CD4-positive, alpha-beta T cell treated with Interleukin-4 for 4 hours (primary cell): ENCODE results near the gene SEMA3C.

Experiments
- DNase-seq: peaks from one replicate; pipeline ENCODE4 v3.0.0-alpha.2; 2020

Gene SEMA3C

GRCh38 chr7:80884511-80885195 lies 34.2 kb downstream of the SEMA3C start:
- no peak for DNase-seq

DNA sequence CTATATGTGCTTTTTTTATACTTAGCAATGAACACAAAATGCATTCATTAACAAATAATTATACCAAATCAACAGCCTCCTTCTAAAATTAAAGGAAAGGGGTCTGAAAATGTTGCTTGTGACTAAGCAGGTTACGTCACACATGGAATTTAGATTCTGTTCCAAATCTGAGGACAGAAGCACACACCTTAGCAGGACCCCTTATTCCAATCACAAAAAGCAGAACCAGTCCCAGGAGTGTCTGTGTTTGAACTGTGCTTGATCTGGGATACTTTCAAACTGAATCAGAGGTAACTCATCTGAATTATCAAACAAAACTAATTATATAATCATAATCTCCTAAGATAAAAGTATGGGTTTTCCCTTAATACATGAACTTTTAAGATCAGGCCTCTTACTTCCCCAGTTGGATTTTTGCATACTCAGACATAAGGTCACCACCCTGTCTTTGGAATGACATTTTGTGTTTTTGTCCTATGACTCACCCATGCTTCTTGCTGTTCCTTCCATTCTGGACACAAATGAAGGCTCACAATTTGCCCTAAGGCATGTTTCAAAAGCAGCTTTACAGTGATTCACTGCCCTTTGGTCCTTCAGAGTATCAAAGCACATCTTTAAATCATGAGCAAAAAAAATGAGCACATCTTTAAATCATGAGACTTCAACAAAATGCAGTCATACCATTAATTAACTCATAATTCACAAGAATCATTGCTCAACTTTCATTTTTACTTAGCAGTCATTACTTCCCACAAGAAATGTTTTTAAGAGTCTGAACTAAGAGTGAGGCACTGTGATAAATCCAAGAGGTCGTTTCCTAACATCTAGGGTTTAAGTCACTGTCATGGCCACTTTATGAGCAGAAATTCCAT lies 35.5 kb downstream of the SEMA3C start:
- peak; percentile 3 for DNase-seq

DNA sequence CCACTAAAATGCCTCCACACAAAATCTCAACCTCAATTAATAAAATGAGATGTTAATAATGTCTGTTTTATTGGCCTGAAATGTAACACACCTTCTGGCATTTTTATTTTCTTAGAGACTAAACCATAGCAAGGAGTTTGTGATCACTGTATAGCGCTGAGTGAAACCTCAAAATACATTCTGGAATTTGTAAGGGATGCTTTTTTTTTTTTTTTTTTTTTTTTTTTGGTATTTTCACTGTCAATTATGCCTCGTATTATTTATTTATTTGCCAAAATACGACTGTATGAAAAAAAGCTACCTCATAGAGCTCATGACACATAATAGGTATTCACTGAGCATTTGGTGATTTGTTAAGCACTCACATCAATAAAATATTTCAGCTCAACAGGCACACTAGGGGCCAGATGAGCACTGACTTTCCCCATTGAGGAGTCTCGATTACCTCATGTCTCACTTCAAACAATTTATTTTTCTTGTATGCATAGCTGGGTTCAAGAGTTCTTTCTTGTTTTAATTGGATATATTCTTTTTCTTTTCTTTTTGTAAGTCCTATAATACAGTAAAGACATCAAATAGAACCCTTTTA lies 36.5 kb downstream of the SEMA3C start:
- DNase-seq, result no peak

DNA sequence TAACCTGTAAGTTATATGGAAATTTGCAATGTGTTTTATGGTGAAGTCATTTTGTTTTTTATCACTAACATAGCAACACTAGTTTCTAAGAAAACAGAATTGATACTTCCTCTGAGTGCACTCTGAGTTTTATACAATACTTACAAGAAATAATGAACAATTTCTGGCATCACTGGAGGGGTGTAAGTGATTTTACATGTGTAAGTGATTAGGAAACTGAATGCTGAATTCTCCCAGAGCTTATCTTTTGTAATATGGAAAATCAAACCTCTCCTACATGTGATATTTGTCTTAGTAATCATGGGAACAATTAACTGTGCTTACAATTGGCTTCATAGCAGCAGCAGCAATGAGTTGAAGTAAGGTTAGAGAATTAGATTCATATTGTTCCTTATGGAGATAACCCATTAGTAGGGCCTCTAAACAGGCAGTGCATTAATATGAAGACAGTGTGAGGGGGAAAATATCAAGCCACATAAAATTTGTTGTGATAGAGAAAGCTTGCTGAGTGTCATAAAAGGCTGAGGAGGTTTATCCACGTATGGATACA lies 37.4 kb downstream of the SEMA3C start:
- DNase-seq, result no peak

GRCh38 chr7:80879849-80880248 lies 39.0 kb downstream of the SEMA3C start:
- no peak for DNase-seq

DNA sequence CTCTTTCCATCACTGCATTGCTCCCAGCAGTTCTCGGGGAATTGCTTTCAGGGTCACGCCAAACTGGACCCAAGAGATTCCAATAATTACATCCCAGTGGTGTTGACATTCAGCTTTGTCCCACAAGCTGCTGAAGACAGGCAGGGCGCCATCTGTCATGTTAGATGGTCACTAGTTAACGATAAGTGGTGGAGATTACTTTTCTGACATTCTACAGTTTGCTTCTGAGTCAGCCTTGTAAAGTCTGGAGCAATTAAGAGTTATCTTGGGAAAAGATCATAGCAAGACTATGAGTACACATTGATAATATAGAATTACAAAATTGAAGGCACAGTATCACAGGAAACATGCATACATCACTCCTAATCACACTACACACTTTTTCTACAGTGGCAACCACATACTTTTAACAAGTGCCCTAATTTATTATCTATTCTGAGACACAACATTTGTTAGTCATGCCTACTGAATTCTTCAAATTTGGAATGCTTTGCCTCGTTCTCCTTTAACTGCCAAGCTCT lies 41.9 kb downstream of the SEMA3C start:
- no peak for DNase-seq

DNA sequence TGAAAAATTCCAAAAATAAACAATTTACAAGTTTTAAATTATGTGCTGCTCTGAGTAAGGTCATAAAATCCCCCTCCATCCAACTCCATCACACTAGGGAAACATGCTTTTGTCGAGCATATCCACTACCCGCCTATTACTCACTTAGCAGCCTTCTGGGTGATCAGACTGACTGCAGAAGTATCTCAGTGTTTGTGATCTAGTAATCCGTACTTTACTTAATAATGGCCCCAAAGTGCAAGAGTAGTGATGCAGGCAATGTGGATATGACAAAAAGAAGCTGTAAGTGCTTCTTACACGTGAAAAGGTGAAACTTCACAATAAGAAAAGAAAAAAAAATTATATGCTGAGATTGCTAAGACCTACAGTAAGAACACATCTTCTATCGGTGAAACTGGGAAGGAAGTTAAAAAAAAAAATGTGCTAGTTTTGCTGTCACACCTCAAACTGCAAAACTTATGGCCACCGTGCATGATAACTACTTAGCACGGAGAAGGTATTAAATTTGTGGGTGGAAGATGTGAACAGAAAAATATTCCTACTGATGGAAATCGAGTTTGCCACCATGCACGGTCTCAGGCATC lies 43.2 kb downstream of the SEMA3C start:
- DNase-seq, result no peak

DNA sequence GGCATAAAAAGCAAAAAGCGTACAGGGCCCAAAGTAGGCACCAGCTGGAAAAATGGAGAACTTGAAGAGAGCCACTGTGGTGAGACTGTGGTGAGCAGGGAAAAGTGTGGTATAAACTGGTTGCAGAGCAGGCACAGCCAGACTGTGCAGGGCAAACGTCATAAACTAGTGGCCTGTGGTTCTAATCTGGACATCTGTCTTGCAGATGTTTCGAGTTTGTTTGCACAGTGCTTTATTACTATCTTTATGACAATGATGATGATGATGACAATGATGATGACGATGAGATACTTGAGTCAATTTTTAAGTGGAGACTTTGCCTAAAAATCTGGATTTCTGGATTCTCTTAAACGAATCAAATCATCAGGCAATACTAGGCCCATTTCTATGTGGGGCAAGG lies 45.7 kb downstream of the SEMA3C start:
- DNase-seq, result no peak

DNA sequence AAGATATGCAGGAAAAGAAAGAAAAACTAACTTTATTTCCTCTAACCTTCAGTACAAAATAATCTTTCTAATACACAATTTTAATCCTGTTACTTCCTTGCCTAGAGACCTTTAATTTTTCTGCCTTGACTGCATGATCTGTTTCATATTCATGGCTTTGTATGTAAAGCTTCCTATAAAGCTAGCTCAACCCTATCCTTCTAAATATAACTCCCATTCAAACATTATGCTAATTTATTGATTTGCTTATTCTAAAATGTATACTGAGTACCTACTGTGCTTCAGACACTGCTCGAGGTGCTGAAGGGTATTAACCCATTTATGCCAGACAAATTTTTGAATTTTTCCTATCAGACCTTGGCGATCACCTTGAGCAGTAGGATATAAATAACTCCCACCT lies 47.6 kb downstream of the SEMA3C start:
- no peak for DNase-seq

- DNase-seq, result no peak
These were observed 48.0 kb downstream of the SEMA3C start for GRCh38 chr7:80870813-80871212.

DNA sequence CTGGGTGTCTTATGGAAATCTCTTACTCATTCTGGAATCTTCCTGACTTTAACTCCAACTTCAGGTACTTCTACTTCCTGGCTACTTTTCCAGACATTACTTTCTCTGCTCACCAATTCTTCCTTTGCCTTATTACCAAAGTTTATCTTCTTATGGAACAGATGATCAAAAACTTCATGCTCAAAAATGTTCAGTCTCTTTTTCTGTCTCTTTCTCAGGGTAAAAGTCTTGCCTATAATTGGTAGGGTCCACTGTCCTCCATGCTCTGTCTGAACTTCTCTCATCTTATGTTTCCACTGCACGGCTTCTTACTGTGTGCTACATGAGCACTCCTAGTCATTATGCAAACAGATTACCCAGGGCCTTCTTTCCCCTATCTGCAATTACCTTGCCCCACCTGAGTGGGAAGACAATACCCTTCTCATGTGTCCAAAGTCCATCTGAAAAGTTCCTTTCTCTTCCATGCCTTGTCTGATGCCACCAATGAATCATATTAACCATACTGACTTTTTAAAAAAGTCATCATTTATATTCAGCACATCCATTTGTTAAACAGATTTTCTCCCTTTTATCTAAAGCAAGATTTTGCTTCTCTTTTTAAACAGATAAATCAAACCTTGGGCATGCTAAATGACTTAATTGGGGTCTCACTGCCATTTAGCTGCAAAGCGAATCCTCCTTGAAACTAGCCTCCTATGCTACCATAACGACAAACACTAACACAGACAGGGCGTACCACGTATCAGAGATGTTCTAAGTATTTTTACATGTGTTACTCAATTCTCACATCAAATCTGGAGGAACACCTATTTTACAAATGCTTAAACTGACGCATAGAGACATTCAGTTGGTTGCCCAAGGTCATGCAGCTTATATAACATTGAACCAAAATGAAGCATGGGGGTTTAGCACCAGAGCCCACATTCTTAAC lies 48.8 kb downstream of the SEMA3C start:
- DNase-seq, result no peak

GRCh38 chr7:80869106-80869784 lies 49.6 kb downstream of the SEMA3C start:
- no peak for DNase-seq

DNA sequence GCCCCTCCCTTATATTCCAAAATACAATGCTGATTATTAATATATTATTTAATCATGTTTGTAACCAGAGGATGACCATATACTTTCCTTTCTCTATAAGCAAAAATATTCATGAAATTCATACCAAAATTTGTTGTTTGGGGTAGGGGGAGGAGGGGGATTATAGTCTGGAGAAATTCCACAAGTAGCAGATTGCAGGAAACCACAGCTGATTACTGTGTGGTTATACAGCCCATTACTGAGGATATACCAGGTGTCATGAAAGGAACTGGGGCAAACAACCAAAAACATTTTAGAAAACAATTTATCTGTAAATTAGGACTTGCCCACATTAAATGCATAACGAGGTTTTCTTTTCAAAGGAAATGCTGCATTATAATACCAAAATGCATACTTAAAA lies 50.3 kb downstream of the SEMA3C start:
- DNase-seq, result no peak

- no peak for DNase-seq
These were observed 58.3 kb downstream of the SEMA3C start for GRCh38 chr7:80860554-80860953.

DNA sequence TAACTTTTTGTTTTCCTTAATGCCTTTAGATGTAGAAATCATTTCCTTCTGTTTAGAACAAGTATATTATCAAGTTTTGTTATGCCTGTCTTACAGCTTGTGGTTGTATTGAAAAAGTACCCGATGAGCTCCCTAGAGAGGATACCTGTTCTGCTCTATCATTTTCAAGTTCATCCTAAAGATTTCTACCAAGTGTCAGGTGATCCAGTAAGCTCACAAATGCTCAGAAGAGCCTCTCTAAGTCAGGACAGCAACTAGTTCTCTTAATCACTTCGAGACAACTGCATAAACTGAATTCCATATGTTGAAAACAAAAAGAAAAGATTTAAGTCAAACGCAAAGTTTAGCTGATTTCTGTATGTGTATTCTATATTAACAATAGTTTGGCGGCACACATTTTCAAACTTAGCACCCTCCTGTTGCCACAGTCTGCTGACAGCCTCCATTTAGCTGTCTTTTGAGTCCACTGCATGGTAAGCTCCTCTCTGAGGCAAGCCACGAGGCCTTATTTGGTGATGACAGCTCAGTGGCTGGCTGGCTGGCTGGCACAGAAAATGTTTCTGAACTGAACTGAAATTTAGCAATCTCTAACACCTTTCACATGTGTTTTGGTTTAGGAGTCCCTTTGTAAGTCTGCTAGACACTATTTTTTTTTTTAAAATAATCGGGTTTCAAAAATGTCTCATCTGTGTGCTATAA lies 59.4 kb downstream of the SEMA3C start:
- no peak for DNase-seq

DNA sequence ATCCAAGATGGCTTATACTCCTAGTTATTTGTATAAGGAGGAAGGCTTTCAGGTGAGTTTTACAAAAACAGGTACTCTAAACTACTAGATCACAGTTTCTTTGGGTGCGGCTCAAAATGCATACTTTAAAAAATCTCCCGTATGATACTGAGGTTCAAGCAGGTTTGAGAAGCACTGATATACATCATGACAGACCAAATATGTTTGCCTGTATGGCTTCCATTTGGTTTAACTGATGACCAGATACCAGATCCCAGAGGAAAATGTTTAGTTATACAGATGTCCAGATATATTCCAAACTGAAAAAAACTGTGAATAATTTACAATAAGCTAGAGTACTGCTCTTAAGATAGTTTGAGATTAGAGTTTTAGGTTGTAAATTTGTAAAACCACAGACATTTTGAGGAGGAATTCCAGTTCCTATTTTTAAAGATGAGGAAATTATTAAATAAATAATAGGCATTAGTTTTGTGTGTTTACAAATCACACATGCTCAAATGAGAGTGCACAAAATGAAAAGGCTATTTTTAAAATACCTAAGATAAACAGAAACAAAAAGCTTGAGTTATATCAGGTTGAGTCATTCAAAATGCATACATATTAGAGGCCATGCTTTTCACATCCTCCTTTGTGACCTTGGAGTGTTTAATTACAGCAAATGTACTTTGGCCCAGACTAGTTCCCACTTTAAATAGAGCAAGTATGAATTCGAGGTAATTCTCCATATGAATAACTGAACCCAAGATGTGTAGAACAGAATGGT lies 60.5 kb downstream of the SEMA3C start:
- DNase-seq, result no peak

GRCh38 chr7:80856769-80857168 lies 62.1 kb downstream of the SEMA3C start:
- no peak for DNase-seq

GRCh38 chr7:80851896-80852476 lies 66.9 kb downstream of the SEMA3C start:
- DNase-seq, result no peak

DNA sequence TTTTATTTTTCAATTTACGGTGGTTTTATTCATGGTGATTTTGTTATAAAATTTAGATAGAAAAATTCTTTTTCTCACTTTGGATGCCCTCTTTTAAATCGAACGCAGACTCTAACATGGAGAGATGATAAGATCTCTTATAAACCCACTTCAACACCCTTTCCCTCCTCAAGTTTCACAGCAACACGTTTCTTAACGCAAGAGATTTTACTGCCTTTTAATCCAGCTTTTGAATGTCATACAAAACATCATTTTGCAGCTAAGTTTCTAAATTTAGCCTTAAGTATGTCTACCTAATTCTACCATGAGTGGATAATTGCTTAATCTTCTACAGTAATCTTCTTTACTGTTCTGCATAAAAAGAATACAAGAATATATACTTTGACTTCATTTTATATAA lies 70.0 kb downstream of the SEMA3C start:
- no peak for DNase-seq

DNA sequence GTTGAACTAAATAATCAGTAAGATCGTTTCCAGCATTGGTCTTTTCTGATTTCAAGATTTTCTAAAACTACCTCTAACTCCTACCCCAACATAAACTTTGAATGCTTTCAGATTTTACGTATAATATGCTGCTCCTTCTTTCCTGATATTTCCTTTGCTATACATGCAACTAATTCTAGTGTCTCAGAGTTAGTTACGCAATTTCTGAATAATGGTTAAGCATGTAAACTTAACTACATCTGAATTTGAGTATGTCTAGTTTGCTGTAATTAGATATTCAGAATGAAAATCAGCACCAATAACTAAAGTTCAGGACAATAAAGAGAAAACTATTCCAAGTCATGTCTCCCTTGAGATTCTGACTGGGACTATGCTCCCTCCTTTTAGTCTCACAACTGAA lies 71.0 kb downstream of the SEMA3C start:
- DNase-seq, result no peak
